Gastroesophageal sphincter (tissue), 3 donors: ENCODE results near the gene TAAR6.

ENCODE experiments used
- CTCF ChIP-seq, 4 experiments: fragments of 200-600 bp in 2 of 4; fragments of 450-650 bp in 2 of 4; sonication (generic) in 1 of 4; IDR thresholded peaks; one replicate each; pipeline ENCODE4 v1.5.1; 2017 to 2019; ENCODE audit warnings: antibody characterized with exemption in 4 of 4, mild to moderate bottlenecking in 2 of 4, moderate library complexity in 2 of 4
- EP300 ChIP-seq: sonication (generic); formaldehyde crosslinking; IDR thresholded peaks from one replicate; pipeline ENCODE4 v1.6.1; 2017; ENCODE audit warnings: antibody characterized with exemption, mild to moderate bottlenecking
- POLR2A ChIP-seq, 2 donors: fragments of 450-650 bp; IDR thresholded peaks; one replicate each; pipeline ENCODE4 v1.6.1; 2017; ENCODE audit warnings: antibody characterized with exemption in 2 of 2, mild to moderate bottlenecking in 2 of 2, moderate library complexity in 1 of 2
- POLR2AphosphoS5 ChIP-seq: sonication (generic); formaldehyde crosslinking; IDR thresholded peaks from one replicate; pipeline ENCODE4 v1.6.1; 2017; ENCODE audit warnings: antibody characterized with exemption

GRCh38 chr6:132527791-132528190 is 42.3 kb upstream of the TAAR6 start:
- no peak for TF ChIP-seq EP300
- TF ChIP-seq CTCF (IDR thresholded peaks at IDR 0.05): no peak
- no peak for TF ChIP-seq POLR2AphosphoS5
- TF ChIP-seq POLR2A (IDR thresholded peaks at IDR 0.05): no peak
